Hepatocyte (in vitro differentiated cells): ENCODE measurements around the gene CMTM4. TPM values are rescaled to one million over a fixed set of nuclear protein-coding genes. Genes with fewer than 3 reads are reported as not detected.
"Not testable (repeated sequence)": the region's sequence is repeated elsewhere in the genome, so short reads cannot be mapped to it uniquely, and the experiment has no call there.

Experiments
- DNase-seq: peaks from one replicate; pipeline ENCODE4 v3.0.0-alpha.2; 2016; ENCODE audit warnings: low spot score
- H2AFZ ChIP-seq: fragments of 200-600 bp; sonication (generic); 2 replicates; pipeline ENCODE4 v1.6.0; 2016; ENCODE audit warnings: antibody characterized with exemption, mild to moderate bottlenecking
- H3K27ac ChIP-seq: fragments of 200-600 bp; sonication (generic); 2 replicates; pipeline ENCODE4 v1.5.1; 2016; ENCODE audit warnings: mild to moderate bottlenecking
- H3K27me3 ChIP-seq: fragments of 200-600 bp; sonication (generic); 2 replicates; pipeline ENCODE4 v1.6.1; 2016
- H3K36me3 ChIP-seq: fragments of 200-600 bp; sonication (generic); replicated peaks from 2 replicates; pipeline ENCODE4 v1.5.1; 2016; ENCODE audit warnings: low read depth; ENCODE audit not compliant: insufficient read depth
- H3K4me1 ChIP-seq: fragments of 200-600 bp; sonication (generic); 2 replicates; pipeline ENCODE4 v1.5.1; 2016; ENCODE audit warnings: mild to moderate bottlenecking, moderate library complexity; ENCODE audit not compliant: insufficient read depth
- H3K4me2 ChIP-seq: fragments of 200-600 bp; sonication (generic); 2 replicates; pipeline ENCODE4 v1.6.0; 2016
- H3K4me3 ChIP-seq: fragments of 200-600 bp; sonication (generic); 2 replicates; pipeline ENCODE4 v1.5.1; 2016; ENCODE audit warnings: mild to moderate bottlenecking
- H3K79me2 ChIP-seq: fragments of 200-600 bp; sonication (generic); 2 replicates; pipeline ENCODE4 v1.6.0; 2017; ENCODE audit warnings: mild to moderate bottlenecking
- H3K9me2 ChIP-seq: fragments of 200-600 bp; sonication (generic); replicated peaks from 2 replicates; pipeline ENCODE4 v1.6.0; 2017; ENCODE audit warnings: mild to moderate bottlenecking; ENCODE audit not compliant: insufficient read depth
- H3K9me3 ChIP-seq: fragments of 200-600 bp; sonication (generic); 2 replicates; pipeline ENCODE4 v1.5.1; 2016; ENCODE audit warnings: low read depth, mild to moderate bottlenecking
- H4K20me1 ChIP-seq: fragments of 200-600 bp; sonication (generic); 2 replicates; pipeline ENCODE4 v1.6.0; 2016; ENCODE audit warnings: mild to moderate bottlenecking; ENCODE audit not compliant: insufficient read depth, poor library complexity, severe bottlenecking
- EZH2 ChIP-seq: fragments of 200-600 bp; sonication (generic); IDR thresholded peaks from 2 replicates; pipeline ENCODE4 v1.6.1; 2016; ENCODE audit warnings: antibody characterized with exemption, mild to moderate bottlenecking, borderline replicate concordance
- EZH2phosphoT487 ChIP-seq: fragments of 200-600 bp; sonication (generic); IDR thresholded peaks from one replicate; pipeline ENCODE4 v1.6.1; 2018; ENCODE audit warnings: antibody characterized with exemption, mild to moderate bottlenecking, low read depth, moderate library complexity; ENCODE audit not compliant: unreplicated experiment, severe bottlenecking
- WGBS: methylation state at CpG from one replicate; pipeline ENCODE4 v1.1.6; 2016; ENCODE audit warnings: low lambda C conversion rate; ENCODE audit errors: missing lambda C conversion rate; 5-methylcytosine and 5-hydroxymethylcytosine counted together
- polyA plus RNA-seq: library from polyadenylated mRNA; unstranded; fragments of >200 nt; fragmentation: Nextera tagmentation; extraction: Ambion mirVana; gene quantifications from 2 replicates; pipeline ENCODE4 v1.2.1, GENCODE V29; 2016
- total RNA-seq: library from RNA; depleted of rRNA; stranded (reverse); fragments of >200 nt; gene quantifications from 2 replicates; pipeline ENCODE4 v1.2.3, GENCODE V29; 2014
- TF ChIP-seq, protein P1 (sequence below): fragments of 200-600 bp; sonication (generic); IDR thresholded peaks from 2 replicates; pipeline ENCODE4 v1.5.1; 2016; ENCODE audit warnings: antibody characterized with exemption, mild to moderate bottlenecking; ENCODE audit not compliant: poor library complexity

The CMTM4 gene
- total and polyA plus RNA-seq, 2 experiments from 2014 or later = 19.2 to 77.9 TPM

DNA sequence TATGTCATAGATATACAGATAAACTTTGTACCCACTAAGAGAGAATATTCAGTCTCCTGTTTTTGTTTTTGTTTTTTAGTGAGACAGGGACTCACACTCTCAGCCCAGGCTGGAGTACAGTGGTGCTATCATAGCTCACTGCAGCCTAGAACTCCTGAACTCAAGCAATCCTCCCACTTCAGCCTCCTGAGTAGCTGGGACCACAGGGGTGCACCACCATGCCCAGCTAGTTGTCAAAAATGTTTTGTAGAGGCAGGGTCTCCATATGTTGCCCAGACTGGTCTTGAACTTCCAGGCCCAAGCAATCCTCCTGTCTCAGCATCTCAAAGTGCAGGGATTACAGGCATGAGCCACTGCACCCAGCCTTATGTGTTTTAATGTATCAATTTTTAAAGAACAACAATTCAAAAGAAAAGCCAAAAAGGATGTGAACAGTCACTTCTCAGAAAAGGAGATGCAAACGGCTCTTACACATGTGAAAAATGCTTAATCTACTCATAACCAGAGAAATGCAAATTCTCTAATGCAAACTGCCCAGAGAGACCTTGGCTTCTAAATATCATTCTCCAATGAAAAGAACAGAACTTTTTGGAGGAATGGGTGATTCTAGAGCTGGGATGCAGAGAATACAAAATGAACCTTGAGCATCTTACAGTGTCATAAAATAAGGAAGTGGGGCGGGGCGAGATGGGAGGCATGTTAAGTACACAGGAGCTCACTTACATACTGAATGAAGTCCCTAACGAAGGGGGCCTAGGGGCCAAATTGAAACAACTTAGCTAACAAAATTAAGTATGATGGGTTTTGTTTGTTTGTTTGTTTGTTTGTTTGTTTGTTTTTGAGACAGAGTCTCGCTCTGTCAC lies 99.3 kb downstream of the CMTM4 start:
- Histone ChIP-seq H3K4me3 (no peak overlapping the region), H3K9me2 (no peaks in the 10 kb centered on the region), H4K20me1 (no peaks in the 10 kb centered on the region), H3K4me2 (no peak overlapping the region), H2AFZ (no peak overlapping the region), H3K36me3 (no peaks in the 10 kb centered on the region), H3K79me2 (no peaks in the 10 kb centered on the region), H3K27ac (no peak overlapping the region), H3K4me1 (no peaks in the 10 kb centered on the region), H3K9me3 (no peaks in the 10 kb centered on the region), H3K27me3 (no peaks in the 10 kb centered on the region)
- TF ChIP-seq EZH2phosphoT487 = no peak
- no peak for TF ChIP-seq EZH2
- TF ChIP-seq, protein P1, sequence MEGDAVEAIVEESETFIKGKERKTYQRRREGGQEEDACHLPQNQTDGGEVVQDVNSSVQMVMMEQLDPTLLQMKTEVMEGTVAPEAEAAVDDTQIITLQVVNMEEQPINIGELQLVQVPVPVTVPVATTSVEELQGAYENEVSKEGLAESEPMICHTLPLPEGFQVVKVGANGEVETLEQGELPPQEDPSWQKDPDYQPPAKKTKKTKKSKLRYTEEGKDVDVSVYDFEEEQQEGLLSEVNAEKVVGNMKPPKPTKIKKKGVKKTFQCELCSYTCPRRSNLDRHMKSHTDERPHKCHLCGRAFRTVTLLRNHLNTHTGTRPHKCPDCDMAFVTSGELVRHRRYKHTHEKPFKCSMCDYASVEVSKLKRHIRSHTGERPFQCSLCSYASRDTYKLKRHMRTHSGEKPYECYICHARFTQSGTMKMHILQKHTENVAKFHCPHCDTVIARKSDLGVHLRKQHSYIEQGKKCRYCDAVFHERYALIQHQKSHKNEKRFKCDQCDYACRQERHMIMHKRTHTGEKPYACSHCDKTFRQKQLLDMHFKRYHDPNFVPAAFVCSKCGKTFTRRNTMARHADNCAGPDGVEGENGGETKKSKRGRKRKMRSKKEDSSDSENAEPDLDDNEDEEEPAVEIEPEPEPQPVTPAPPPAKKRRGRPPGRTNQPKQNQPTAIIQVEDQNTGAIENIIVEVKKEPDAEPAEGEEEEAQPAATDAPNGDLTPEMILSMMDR = no peak
- 95% methylated on average over 5 of the region's 5 CpGs for WGBS
- no peak for DNase-seq

DNA sequence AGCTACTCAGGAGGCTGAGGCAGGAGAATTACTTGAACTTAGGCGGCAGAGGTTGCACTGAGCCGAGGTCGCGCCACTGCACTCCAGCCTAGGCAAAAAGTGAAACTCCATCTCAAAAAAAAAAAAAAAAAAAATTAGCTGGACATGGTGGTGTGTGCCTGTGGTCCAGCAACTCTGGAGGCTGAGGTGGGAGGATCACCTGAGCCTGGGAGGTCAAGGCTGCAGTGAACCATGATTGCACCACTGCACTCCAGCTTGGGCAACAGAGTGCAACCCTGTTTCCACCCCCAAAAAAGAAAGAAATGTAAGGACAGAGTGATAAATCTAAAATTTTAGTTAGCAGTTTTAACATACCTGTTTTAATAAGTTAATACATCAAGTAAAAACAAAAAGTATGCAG lies 100.0 kb downstream of the CMTM4 start:
- H3K4me2 ChIP-seq, H3K27ac ChIP-seq, DNase-seq, H3K4me3 ChIP-seq, H3K4me1 ChIP-seq, H2AFZ ChIP-seq, H3K9me2 ChIP-seq, H3K36me3 ChIP-seq, H3K27me3 ChIP-seq, H4K20me1 ChIP-seq, H3K79me2 ChIP-seq, H3K9me3 ChIP-seq: not testable (repeated sequence)
- WGBS = 99% methylated on average over 4 of the region's 4 CpGs

DNA sequence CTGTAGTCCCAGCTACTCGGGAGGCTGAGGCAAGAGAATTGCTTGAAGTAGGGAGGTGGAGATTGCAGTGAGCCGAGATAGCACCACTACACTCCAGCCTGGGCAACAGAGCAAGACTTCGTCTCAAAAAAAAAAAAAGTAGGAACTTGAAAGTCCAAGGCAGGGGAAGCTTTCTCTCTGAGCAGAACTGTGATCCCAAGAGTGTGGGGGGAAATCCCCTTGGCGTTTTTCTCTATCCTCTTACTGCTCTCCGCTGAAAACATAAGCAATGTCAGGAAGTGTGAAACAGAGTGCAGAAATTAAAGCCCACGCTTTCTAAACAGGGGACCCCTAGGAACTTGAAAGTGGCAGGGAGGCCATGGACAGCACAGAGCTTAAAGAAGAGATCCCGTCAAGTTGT lies 101.8 kb downstream of the CMTM4 start:
- no peaks in the 10 kb centered on the region for H3K4me1 ChIP-seq
- WGBS = 82% methylated on average over 7 of the region's 7 CpGs

DNA sequence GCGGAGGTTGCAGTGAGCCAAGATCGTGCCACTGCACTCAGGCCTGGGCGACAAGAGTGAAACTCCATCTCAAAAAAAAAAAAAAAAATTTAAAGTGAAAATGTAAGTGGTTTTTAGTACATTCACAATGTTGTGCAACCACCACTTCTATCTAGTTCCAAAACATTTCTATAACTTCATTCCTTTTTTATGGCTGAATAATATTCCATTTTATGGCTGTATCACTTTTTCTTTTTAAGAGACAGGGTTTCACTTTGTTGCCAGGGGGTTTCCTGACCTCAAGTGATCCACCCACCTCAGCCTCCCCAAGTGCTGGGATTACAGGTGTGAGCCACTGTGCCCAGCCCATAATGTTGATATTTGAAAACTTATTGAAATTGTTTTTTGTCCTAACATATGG lies 103.7 kb downstream of the CMTM4 start:
- no peaks in the 10 kb centered on the region for H3K9me2 ChIP-seq
- TF ChIP-seq EZH2phosphoT487 = no peak
- TF ChIP-seq, protein P1 = no peak
- TF ChIP-seq EZH2 = no peak
- no peak overlapping the region for H2AFZ ChIP-seq
- H3K27ac ChIP-seq = no peak overlapping the region
- 100% methylated on average over 3 of the region's 3 CpGs for WGBS
- H3K36me3 ChIP-seq = no peaks in the 10 kb centered on the region
- no peak overlapping the region for H3K4me3 ChIP-seq
- H4K20me1 ChIP-seq = no peaks in the 10 kb centered on the region
- no peak for DNase-seq
- no peaks in the 10 kb centered on the region for H3K4me1 ChIP-seq
- H3K27me3 ChIP-seq = no peaks in the 10 kb centered on the region
- no peak overlapping the region for H3K4me2 ChIP-seq
- H3K9me3 ChIP-seq = no peaks in the 10 kb centered on the region
- no peaks in the 10 kb centered on the region for H3K79me2 ChIP-seq

More for the DNA sequence above, 101.8 kb downstream of the CMTM4 start:
- TF ChIP-seq EZH2phosphoT487 = no peak
- TF ChIP-seq, protein P1 = no peak
- no peak for TF ChIP-seq EZH2
- Histone ChIP-seq H3K79me2 (no peaks in the 10 kb centered on the region), H2AFZ (no peak overlapping the region), H3K27ac (no peak overlapping the region), H3K9me3 (no peaks in the 10 kb centered on the region), H3K4me2 (no peak overlapping the region), H3K27me3 (no peaks in the 10 kb centered on the region), H4K20me1 (no peaks in the 10 kb centered on the region), H3K4me3 (no peak overlapping the region), H3K36me3 (no peaks in the 10 kb centered on the region), H3K9me2 (no peaks in the 10 kb centered on the region)
- DNase-seq = no peak
